ENCODE data around the gene OPCML. TPM values are rescaled to one million over a fixed set of nuclear protein-coding genes. Genes with fewer than 3 reads are reported as not detected.

The OPCML gene
- total and polyA plus RNA-seq, 2 of the 13 experiments (the other 11 are each of a cell fraction or from before 2014, with no cell fraction given): not detected

GRCh38 chr11:133070791-133071190, 461.5 kb downstream of the OPCML start:
- H3K4me3 ChIP-seq (replicated peaks in 1 of 3; ENCODE audit: insufficient read depth in 1 of 3, low read depth in 2 of 3, low read length in 3 of 3): no peak overlapping the region
- BruUV-seq (replicated peaks): no TSS peak
- H3K9ac ChIP-seq (ENCODE audit: insufficient read depth, low read depth, low read length): no peak overlapping the region
- intact Hi-C loops (cut with micrococcal nuclease; ENCODE audit: unreplicated experiment): no loop called here
- H3K27ac ChIP-seq (ENCODE audit: extremely low read length, insufficient read depth, low read length): no peak overlapping the region
- no peak for ATAC-seq
- no peaks in the 10 kb centered on the region for H3K36me3 ChIP-seq (replicated peaks in 1 of 2; ENCODE audit: control insufficient read depth in 1 of 2, insufficient read depth in 2 of 2, low read length in 2 of 2)
- H3K9me3 ChIP-seq (ENCODE audit: low read length): no peaks in the 10 kb centered on the region
- no peaks in the 10 kb centered on the region for H3K79me2 ChIP-seq (ENCODE audit: insufficient read depth, low read length)
- H4K20me1 ChIP-seq (ENCODE audit: insufficient read depth, low read length): no peaks in the 10 kb centered on the region
- no peak overlapping the region for H2AFZ ChIP-seq (ENCODE audit: low read length)
- WGBS (ENCODE audit: low lambda C conversion rate): 6% methylated on average over 3 of the region's 3 CpGs
- no peak overlapping the region for H3K4me2 ChIP-seq (ENCODE audit: low read depth, low read length)
- FAIRE-seq: no peak
- no peak for TF ChIP-seq CBX5 (CRISPR knock-in tag; IDR thresholded peaks at IDR 0.05; ENCODE audit: borderline replicate concordance)
- POLR2A ChIA-PET: no interaction called here
- no peak for DNase-seq (ENCODE audit: low spot score)
- in situ Hi-C loops (cut with HindIII; ENCODE audit: extremely low pct_ligation_motif_present, low pct_unique_long_range_greater_than_20kb): loop anchor here (10.0 to 25.0 kb wide), 4 partner anchors 764 to 1383 kb away; no protein-coding TSS in a partner anchor
- peaks cover 0 to 9% of the 10 kb centered on the region in 2 experiments; a peak in 1 of 5 replicates for H3K27me3 ChIP-seq (ENCODE audit: control insufficient read depth in 1 of 2, insufficient read depth in 2 of 2, low read length in 2 of 2)
- H3K4me1 ChIP-seq (ENCODE audit: insufficient read depth, low read length): no peaks in the 10 kb centered on the region
- CTCF ChIA-PET (ENCODE audit: low intra/inter-chr PET ratio, low total read pairs): no interaction called here

- no peaks in the 10 kb centered on the region for H3K4me1 ChIP-seq (ENCODE audit: insufficient read depth, low read length)
- no peaks in the 10 kb centered on the region for H3K79me2 ChIP-seq (ENCODE audit: insufficient read depth, low read length)
- ATAC-seq (no peak), FAIRE-seq (no peak), DNase-seq (ENCODE audit: low spot score) (no peak)
- BruUV-seq (replicated peaks): no TSS peak
- H2AFZ ChIP-seq (ENCODE audit: low read length): no peak overlapping the region
- no peak overlapping the region for H3K4me3 ChIP-seq (replicated peaks in 1 of 3; ENCODE audit: insufficient read depth in 1 of 3, low read depth in 2 of 3, low read length in 3 of 3)
- H3K27me3 ChIP-seq (ENCODE audit: control insufficient read depth in 1 of 2, insufficient read depth in 2 of 2, low read length in 2 of 2): peaks cover 0 to 14% of the 10 kb centered on the region in 2 experiments; a peak in 2 of 5 replicates
- H3K4me2 ChIP-seq (ENCODE audit: low read depth, low read length): no peak overlapping the region
- POLR2A ChIA-PET: no interaction called here
- intact Hi-C loops (cut with micrococcal nuclease; ENCODE audit: unreplicated experiment): no loop called here
- no peaks in the 10 kb centered on the region for H3K36me3 ChIP-seq (replicated peaks in 1 of 2; ENCODE audit: control insufficient read depth in 1 of 2, insufficient read depth in 2 of 2, low read length in 2 of 2)
- no peak overlapping the region for H3K9ac ChIP-seq (ENCODE audit: insufficient read depth, low read depth, low read length)
- 1% methylated on average over 11 of the region's 11 CpGs for WGBS (ENCODE audit: low lambda C conversion rate)
- CTCF ChIA-PET (ENCODE audit: low intra/inter-chr PET ratio, low total read pairs): no interaction called here
- H3K27ac ChIP-seq (ENCODE audit: extremely low read length, insufficient read depth, low read length): no peak overlapping the region
- in situ Hi-C loops (cut with HindIII; ENCODE audit: extremely low pct_ligation_motif_present, low pct_unique_long_range_greater_than_20kb): loop anchor here (10.0 to 25.0 kb wide), 4 partner anchors 765 to 1383 kb away; no protein-coding TSS in a partner anchor
- H3K9me3 ChIP-seq (ENCODE audit: low read length): no peaks in the 10 kb centered on the region
- no peaks in the 10 kb centered on the region for H4K20me1 ChIP-seq (ENCODE audit: insufficient read depth, low read length)
- TF ChIP-seq ZNF773 (CRISPR knock-in tag; IDR thresholded peaks at IDR 0.05; ENCODE audit: borderline replicate concordance): no peak
- TF ChIP-seq SP2 (CRISPR knock-in tag; IDR thresholded peaks at IDR 0.05): no peak
- no peak for TF ChIP-seq ZNF660 (CRISPR knock-in tag; IDR thresholded peaks at IDR 0.05; ENCODE audit: borderline replicate concordance, low read depth)
- TF ChIP-seq ZNF577 (CRISPR knock-in tag; IDR thresholded peaks at IDR 0.05; ENCODE audit: borderline replicate concordance, low read depth): no peak
- TF ChIP-seq ZNF354B (CRISPR knock-in tag; IDR thresholded peaks at IDR 0.05): no peak
- no peak for TF ChIP-seq ZNF280B (CRISPR knock-in tag; IDR thresholded peaks at IDR 0.05; ENCODE audit: borderline replicate concordance)
- no peak for TF ChIP-seq REXO4 (CRISPR knock-in tag; IDR thresholded peaks at IDR 0.05; ENCODE audit: borderline replicate concordance)
- no peak for TF ChIP-seq RNF219 (CRISPR knock-in tag; IDR thresholded peaks at IDR 0.05)
- TF ChIP-seq ZNF253 (CRISPR knock-in tag; IDR thresholded peaks at IDR 0.05; ENCODE audit: borderline replicate concordance): no peak
- TF ChIP-seq AHR (CRISPR knock-in tag; IDR thresholded peaks at IDR 0.05): no peak
- no peak for TF ChIP-seq ZNF567 (CRISPR knock-in tag; IDR thresholded peaks at IDR 0.05; ENCODE audit: borderline replicate concordance)
- TF ChIP-seq SCMH1 (CRISPR knock-in tag; IDR thresholded peaks at IDR 0.05; ENCODE audit: borderline replicate concordance): no peak
- no peak for TF ChIP-seq MEIS1 (CRISPR knock-in tag; IDR thresholded peaks at IDR 0.05; ENCODE audit: borderline replicate concordance)
These were observed 462.1 kb downstream of the OPCML start for GRCh38 chr11:133070021-133070713.

All from HepG2 (cell line).